ENCODE data around the gene XRCC4.

DNA sequence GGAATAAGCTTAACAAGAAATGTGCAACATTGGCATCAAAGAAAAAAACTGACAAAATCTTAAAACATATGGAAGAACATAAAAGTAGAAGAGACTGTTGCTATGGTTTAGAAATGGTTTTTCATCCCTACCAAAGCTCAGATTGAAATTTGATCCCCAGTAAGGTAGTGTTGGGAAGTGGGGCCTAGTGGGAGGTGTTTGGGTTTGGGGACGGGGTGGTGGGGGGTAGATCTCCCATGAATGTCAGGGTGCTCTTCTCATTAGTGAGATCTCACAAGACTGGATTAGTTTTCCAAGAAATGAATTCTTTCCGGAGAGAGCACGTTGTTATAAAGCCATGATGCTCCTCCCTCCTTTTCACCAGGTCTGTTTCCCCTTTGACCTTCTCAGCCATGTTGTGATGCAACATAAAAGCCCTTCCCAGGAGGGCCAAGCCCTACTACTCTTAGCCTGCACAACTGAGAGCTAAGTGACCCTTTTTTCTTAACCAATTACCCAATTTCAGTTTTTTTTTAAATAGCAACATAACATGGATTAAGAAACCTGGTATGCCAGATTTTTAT lies 10.7 kb upstream of the XRCC4 start:
- TF ChIP-seq, protein P1, sequence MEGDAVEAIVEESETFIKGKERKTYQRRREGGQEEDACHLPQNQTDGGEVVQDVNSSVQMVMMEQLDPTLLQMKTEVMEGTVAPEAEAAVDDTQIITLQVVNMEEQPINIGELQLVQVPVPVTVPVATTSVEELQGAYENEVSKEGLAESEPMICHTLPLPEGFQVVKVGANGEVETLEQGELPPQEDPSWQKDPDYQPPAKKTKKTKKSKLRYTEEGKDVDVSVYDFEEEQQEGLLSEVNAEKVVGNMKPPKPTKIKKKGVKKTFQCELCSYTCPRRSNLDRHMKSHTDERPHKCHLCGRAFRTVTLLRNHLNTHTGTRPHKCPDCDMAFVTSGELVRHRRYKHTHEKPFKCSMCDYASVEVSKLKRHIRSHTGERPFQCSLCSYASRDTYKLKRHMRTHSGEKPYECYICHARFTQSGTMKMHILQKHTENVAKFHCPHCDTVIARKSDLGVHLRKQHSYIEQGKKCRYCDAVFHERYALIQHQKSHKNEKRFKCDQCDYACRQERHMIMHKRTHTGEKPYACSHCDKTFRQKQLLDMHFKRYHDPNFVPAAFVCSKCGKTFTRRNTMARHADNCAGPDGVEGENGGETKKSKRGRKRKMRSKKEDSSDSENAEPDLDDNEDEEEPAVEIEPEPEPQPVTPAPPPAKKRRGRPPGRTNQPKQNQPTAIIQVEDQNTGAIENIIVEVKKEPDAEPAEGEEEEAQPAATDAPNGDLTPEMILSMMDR (IDR thresholded peaks at IDR 0.05), result no peak
- TF ChIP-seq EZH2 (IDR thresholded peaks at IDR 0.05), result no peak

All from neural progenitor cell (in vitro differentiated cells).